Left renal cortex interstitium (tissue), 4 donors: ENCODE measurements around the gene ADGRF1. TPM values are rescaled to one million over a fixed set of nuclear protein-coding genes. Genes with fewer than 3 reads are reported as not detected.
"Not testable (repeated sequence)": the region's sequence is repeated elsewhere in the genome, so short reads cannot be mapped to it uniquely, and the experiment has no call there.

Experiments
- DNase-seq, 4 donors: peaks; one replicate each; pipeline ENCODE4 v3.0.0-alpha.2; 2013; ENCODE audit warnings: low read depth in 4 of 4, low spot score in 2 of 4, missing footprints in 1 of 4
- polyA plus RNA-seq, 4 donors: library from polyadenylated mRNA; unstranded; fragments of 120-200 nt; gene quantifications; one replicate each; pipeline ENCODE4 v1.2.1, GENCODE V29; 2013; ENCODE audit not compliant: insufficient read length in 4 of 4

ADGRF1 gene
- polyA plus RNA-seq, 4 donors: 36.3 to 55.4 (median 50.2) TPM

DNA sequence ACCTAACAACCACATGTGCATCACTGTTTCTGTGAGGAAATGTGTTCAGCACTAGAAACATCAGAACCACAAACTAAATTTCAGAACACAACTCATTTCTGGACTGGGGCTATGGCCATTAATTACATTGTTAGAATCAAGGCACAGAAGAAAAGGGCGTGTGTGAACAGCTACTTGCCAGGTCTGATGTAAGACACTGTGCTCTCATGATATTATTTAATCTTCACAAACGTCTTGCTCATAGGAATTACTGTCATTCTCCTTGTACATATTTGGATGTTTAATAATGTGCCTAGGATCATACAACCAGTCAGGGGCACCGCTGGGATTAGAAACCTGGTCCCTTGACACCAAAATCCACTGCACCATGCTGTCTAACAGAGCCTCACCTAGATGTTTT, 14.8 kb downstream of the ADGRF1 start:
- no peak for DNase-seq

DNA sequence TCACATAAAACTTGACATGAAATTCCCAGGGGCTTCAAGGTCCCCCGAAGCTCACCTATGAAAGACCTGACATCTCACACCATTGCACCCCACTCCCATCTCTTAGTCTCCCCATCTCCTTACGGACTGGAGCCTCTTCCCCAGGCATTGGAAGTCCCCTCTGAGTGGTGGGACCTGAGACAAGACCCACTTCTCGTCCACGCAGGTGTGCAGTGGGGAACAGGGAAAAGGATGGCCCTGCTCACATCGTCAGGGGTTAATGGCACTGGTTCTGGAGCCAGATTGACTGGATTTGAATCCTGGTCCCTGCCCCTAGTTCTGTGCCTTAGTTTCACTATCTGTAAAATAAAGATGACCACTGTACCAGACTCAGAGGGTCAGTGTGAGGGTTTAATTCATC, 15.5 kb downstream of the ADGRF1 start:
- DNase-seq: no peak

DNA sequence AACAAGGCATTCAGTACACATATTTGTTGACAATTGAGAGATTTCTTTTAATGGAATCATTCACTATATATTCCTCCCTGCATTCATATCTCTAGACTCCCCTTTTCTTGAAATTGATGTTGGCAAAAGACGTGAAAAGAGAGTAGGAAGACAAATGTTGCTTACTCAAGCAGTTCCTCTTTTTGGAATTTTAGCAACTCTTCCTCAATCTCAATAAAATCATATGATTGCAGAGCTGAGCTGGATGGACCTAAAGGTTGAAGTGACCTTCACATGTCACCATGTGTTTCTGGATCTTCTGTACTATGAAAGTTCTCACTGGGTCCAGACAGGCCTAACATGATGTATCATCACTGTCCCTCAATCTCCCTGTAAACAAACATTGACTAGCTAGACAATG, 18.6 kb downstream of the ADGRF1 start:
- DNase-seq: no peak

DNA sequence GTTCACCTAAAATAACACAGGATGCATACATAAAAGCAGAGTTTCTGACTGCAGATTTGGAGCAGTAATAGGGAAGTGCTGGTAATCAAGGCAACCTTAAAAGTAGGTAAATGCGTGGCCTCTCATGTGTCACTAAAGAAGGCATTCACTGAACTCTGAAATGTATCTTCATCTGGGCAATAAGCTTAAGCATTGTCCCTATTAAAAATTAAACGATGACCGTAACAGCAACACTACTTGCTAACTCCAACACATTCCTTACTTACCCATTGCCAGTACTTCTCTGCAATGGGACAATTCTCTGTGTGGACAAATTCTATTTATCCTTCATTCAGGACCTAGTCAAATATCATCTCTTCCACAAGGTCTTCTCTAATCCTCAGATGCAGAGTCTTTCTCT, 19.9 kb downstream of the ADGRF1 start:
- DNase-seq: no peak

DNA sequence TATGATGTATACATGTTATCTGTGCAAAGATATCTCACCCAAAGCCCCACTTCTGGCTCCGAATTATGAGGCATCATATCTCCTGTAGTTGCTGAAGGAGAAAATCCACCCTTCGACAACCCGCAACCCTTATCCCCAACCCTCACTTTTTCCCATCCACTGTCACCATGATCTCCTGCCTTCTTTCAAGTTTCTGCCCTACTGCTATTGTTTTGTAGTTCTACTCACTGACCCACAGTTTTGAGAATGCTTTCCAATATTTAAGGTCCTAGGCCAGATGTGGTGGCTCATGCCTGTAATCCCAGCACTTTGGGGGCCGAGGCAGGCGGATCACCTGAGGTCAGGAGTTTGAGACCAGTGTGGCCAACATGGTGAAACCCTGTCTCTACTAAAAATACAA, 22.2 kb downstream of the ADGRF1 start:
- no peak for DNase-seq

DNA sequence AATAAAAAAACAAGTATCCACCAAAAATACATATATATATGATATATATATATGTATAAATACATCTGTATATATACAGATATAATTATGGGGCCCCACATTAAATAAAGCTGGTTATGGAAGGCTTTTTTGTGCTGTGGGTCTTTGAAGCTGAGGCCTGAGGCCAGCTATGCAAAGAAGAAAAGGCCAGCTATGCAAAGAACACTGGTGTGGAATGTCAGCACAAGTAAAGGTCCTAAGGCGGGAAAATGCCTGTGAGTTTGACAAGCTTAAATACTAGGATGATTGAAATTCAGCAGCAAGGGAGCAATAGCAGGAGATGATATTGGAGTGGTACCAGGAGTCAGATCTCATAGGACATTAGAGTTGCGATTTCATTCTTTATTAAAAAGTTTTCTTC, 25.2 kb downstream of the ADGRF1 start:
- no peak for DNase-seq

DNA sequence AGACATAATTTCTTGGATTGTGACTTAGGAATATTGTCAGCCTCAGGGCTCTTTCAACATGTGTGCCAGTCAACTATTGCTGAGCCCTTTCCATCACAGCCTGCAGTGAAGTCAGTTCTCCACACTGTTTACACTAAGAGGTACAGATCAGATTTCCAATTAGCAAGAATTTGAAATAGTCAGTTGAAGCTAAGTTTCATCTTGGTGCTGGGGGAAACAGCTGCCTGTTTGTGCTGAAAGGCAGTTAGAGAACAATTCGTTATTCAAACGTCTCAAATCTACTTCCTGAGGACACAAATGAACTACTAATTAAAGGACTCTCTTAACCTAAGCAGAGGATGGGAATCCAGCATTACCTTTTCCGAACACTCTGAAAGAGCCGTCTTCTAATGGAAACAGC, 25.9 kb downstream of the ADGRF1 start:
- no peak for DNase-seq

DNA sequence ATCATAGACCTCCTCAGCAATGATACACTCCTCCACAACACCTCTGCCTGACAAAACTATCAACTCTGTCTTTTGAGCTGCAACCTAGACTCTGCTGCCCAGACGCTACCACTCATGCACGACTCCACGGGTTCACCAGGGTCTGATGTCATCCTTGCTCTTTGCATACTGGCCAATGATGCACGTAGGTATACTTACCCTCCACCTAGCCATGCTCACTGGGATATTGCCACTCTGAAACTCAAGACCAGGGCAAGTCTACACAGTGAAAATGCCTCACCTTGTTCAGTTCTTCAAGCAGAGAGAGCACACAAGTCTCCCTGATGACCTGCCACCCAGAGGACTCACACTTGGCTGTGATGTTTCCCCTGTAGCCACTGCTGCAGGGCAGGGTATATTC, 27.7 kb downstream of the ADGRF1 start:
- no peak for DNase-seq

DNA sequence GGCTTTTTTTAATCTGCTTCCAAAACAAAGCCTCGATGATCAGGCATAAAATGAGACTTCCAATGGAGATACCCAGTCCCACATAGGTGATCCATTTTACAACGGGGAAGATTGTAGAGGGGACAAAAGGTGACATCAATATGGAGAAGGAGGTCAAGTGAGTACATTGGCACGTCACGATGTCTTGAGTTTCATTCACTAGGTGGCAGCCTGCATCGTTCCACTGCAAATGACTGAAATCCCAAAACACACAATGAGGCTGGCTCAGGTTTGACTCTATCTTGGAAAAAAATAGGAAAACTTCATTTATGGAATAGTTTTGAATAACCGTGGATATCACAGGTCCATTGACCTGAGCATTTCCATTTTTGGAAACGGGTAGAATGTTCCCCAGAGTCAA, 32.5 kb downstream of the ADGRF1 start:
- DNase-seq: no peak

DNA sequence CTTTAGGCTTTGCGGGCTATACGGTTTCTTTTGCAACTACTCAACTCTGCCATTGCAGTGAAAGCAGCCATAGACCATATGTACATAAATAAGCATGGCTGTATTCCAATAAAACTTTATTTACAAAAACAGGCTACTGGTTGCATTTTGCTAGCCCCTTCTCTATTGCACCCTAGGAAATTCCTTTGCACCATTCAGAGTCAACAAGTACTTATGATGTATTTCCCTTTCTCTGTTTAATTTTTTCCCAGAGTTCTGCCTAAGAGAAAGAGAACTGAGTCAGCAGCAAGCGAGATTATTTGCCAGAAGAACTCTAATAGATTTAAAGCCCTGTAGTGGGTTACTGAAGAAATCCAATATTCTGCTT, 33.8 kb downstream of the ADGRF1 start:
- no peak for DNase-seq

DNA sequence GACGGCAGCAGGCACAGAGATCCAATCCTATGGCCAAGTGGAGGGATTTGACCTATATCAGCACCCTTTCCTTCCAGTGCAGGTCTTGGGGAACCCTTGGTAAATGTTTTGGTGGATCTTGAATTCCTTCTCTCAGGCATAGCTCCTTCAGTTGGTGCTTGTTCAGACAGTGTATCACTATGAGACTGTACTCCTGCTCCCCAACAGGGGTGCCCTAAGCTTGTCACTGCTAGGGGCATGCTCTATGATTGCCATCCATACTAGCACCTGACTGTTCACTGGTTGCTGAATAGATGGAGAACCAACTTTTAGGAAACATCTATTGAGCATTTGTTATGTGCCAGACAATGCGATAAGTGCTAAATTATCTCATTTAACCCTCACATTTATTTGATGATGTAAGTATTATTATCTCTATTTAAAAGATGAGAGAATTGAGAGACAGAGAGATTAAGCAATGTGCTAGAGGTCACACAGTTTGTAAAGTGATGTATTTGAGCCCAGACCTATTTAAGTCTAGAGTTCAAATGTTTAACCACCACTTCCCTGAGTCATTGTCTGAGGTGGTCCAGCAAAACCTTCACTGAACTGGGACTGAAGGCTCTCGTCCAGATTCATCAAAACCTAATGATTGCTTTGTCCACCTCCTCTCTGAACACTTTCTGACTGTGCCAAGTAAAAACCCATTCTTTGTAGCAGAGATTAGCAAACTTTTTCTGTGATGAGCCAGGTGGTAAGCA, 34.3 kb downstream of the ADGRF1 start:
- no peak for DNase-seq

DNA sequence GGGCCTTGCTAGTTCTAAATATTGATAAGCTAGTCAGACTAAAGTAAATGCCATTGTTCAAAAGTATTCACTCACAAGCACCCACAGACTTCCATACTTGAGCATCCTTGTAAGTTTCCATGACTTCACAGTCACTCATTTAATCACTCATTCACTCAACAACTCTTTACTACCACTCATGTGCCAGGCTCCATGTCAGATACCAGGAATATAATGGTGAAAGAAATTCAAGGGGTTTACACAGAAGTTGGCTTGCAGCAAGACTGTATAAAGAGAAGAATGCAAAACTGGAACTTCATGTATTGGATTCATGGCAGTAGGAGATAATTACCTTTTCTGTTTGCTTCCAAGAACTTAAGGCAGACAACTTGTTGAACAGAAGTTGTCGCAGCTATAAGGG, 36.6 kb downstream of the ADGRF1 start:
- no peak for DNase-seq

DNA sequence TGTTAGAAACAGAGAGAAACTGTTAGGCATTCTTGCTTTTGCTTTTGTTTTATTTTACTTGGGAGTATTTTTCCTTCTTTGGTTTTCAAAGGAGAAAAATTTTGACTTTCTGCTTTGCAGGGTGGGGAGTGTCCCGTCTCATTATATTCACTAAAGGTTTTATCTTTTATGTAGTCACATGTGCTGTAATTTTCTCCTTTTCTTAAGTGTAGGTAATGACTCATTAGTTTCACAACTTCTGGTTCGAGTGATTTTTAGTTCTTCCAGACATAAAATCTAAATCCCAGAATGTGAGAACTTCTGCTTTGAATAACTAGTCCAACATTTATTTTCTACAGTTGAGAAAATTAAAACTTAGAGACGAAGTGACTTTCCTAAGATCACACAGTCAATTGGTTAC, 37.7 kb downstream of the ADGRF1 start:
- no peak for DNase-seq

DNA sequence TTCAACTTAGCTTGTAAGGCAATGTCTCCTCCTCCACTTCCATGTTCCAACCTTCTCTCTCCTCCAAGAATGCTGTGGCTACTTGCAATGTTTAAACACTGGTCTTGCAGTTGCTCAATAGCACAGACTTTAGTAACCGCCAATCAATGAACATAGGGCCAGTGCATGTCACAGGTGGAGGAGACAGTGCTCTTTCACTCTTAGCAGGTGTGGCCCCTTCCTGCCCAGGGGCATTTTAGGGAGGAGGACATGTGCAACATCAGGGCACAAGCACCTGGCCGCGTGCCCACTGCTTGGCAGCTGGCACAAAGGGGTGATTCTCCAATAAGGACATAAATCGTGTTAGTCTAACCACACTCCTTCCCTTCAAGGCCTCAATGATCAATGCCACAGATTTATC, 41.3 kb downstream of the ADGRF1 start:
- DNase-seq: no peak

DNA sequence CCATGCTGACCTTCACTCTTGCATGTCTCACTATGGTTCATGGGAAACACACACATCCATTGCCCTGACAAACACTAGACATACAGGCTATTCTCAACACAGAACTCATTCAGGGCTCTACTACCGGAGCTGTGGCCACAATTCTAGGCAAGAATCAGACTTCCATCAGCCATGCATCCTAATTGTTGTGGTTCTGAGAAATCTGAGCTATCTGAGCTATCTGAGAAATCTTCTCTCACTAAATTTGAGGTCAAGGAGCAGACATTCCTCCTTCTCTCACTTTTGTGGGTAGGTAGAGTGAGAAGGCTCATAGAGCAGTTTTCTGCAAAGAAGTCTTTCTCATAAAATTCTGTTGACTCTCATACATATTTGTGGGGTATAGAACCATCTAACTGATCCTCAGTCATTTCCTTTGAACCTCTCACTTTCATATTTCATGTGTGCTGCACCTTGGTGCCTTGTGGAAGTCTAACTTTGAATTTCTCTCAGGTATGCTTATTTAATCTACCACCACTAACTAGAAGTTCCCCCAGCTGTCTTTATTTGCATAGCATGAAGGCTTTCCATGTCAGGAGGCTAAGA, 43.6 kb downstream of the ADGRF1 start:
- no peak for DNase-seq

DNA sequence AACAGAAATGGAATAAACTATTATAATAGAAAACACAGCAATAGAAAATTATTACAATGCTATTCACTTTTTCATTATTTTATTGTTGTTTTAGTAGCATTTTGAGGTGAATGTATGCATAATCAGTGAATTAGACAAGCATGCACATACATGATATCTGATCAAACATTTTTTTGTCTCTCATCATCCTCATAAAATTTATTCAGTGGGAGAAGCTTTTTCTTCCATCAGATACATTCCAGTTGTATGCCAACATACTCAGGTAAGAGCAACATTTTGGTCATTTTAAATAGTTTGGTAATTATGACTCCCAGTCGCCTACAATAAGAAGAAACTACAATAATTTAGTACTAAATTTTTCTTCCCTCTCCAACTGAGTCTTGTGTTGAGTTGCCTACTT, 44.5 kb downstream of the ADGRF1 start:
- DNase-seq: no peak

DNA sequence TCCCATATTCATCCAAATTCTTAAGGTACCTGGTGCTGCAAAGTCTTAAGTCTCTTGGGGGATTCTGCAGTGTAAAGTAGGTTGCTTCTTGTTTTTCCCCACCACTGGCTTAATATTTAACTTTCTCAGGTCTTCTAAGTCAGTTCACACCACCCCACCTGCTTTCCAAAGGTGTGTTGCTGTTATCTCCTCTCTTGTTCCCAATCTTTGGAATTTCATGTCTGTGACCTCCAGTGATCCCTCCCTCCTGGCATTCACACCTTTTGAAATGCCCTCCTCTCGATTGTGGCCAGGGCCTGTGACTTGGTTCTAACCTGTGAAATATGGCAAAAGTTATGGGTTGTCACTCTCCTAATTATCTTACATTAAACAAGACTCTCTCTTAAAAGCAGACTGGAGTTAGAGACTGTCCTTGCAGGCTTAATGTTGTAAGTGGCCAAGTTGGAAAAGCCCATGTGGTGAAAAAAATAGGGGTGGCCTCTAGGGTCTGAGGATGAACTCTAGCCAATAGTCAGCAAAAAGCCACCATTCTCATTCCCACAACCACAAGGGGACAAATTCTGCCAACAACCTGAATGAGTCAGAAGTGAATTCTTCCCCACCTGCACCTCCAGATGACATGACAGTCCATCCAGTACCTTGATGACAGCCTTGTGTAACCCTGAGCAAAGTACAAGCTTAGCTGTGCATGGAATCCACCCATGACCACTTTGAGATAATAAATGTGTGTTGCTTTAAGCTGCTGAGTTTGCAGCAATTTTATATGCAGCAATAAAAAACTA, 45.1 kb downstream of the ADGRF1 start:
- DNase-seq: no peak

DNA sequence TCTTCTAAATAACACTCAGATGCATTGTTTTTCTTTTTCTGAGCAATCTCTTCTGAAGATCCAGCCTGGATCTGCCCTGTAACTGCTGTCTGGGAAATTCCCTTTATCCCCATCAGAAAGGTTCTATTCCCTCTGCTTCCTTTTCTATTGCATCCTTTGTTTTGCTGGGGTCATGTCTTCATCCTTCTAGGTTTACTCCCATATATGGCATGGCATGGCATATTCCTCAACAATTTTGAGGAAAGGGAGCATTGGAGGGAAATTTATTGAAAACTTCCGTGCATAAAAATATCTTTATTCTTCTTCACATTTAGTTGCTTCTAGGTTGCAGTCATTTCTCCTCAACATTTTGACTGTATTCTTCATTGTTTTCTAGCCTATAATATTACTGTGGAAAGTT, 47.2 kb downstream of the ADGRF1 start:
- DNase-seq: no peak

DNA sequence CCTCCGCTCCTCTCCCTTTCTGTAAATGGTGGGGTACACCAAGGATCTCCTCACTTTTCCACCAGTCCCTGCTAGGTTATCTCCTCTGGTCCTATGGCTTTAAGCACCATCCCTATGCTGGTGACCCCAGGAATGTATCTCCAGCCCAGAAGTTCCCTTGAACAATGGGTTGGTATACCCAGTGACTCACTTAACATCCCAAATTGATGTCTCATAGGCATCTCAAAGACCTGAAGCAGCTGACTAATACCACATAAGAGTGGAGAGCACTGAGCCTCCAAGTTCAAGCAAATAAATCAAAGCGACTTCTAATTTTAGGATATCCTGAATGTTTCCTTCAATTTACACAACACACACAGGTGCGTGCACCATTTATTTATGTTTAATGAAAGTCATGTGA, 48.3 kb downstream of the ADGRF1 start:
- no peak for DNase-seq

DNA sequence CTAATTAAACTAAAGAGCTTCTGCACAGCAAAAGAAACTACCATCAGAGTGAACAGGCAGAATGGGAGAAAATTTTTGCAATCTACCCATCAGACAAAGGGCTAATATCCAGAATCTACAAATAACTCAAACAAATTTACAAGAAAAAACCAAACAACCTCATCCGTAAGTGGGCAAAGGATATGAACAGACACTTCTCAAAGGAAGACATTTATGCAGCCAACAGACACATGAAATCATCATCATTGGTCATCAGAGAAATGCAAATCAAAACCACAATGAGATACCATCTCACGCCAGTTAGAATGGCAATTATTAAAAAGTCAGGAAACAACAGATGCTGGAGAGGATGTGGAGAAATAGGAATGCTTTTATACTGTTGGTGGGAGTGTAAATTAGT, 49.7 kb downstream of the ADGRF1 start:
- DNase-seq: not testable (repeated sequence)

DNA sequence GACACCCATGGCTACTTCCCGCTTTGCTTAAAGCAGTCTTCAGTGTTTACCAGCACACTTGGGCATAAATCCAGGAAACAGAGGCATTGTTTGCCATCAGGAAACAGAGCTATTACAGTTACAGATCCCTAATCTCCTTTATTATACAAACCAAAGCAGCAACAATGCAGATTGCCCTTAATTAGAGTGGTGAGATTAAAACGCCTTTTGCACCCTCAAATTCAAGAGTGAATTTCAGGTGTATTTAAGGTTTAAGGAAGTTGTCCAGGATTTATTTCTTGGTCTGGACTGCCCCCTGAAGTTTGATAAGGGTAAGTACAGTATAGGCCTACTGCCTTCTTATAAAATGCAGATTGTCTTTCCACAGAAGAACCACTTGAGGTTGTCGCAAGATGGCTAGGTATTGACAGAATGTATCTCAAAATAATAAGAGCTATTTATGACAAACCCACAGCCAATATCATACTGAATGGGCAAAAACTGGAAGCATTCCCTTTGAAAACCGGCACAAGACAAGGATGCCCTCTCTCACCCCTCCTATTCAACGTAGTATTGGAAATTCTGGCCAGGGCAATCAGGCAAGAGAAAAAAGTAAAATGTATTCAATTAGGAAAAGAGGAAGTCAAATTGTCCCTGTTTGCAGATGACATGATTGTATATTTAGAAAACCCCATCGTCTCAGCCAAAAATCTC, 51.2 kb downstream of the ADGRF1 start:
- peak; percentile 34 to 65 (median 49) for DNase-seq
